GM04503 (cell line): ENCODE data around the gene MMP15.

ENCODE experiments used
- DNase-seq: peaks from one replicate; pipeline ENCODE4 v3.0.0-alpha.2; 2012; ENCODE audit warnings: low read depth

Gene MMP15

DNA sequence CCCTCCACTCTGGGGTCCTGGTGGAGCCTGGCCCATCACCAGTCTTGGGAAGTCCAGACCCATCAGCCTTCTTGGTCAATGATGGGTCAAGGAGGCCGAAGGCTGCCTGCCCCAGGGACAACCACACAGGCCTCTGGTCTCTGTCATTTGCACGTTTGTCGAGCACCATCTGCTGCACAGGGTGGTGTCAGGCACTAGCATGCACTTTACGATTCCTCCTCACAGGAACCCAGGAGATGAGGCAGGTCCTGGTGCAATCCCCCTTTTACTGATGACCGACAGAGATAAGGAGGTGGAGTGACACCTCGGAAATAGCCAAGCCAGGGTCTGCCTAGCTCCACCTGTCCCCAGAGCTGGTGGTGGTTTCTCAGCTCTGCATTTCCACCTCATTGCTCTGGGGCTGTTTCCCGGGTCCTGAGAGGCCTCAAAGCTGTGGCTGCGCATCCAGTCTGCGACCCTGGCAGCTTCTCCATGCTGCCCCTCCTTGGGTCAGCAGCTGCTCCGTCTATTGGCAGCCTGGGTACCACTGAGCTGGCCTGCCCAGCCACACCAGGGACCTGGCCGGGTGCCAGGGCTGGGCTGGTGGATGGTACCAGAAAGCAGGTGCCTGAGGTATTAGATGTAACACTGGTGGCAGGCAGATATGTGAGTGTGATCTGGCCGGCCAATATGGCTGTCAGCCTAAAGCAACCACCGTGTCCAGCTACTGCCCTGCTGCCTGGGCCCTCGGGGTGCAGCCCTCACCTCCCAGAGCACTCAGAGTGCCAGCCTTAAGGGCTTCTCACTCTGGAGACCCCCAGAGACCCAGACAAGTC is 10.0 kb downstream of the MMP15 start:
- no peak for DNase-seq

DNA sequence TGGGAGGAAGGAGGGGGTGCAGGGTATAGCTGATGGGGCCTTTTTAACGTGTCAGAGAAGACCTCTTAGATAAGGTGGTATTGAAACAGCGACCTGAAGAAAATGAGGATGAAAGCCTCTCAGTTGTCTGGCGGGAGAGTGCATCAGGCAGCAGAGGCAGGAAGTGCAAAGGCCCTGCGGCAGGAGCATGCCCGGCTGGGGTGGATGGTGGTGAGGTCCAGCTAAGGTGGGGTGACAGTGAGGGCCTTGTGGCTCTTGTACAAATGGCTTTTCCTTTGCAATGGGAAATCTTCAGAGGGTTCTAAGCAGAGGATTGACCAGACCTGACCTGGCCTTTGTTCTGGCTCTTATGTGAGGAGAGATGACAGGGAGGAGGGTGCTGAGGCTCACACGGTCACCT is 11.4 kb downstream of the MMP15 start:
- DNase-seq = no peak

DNA sequence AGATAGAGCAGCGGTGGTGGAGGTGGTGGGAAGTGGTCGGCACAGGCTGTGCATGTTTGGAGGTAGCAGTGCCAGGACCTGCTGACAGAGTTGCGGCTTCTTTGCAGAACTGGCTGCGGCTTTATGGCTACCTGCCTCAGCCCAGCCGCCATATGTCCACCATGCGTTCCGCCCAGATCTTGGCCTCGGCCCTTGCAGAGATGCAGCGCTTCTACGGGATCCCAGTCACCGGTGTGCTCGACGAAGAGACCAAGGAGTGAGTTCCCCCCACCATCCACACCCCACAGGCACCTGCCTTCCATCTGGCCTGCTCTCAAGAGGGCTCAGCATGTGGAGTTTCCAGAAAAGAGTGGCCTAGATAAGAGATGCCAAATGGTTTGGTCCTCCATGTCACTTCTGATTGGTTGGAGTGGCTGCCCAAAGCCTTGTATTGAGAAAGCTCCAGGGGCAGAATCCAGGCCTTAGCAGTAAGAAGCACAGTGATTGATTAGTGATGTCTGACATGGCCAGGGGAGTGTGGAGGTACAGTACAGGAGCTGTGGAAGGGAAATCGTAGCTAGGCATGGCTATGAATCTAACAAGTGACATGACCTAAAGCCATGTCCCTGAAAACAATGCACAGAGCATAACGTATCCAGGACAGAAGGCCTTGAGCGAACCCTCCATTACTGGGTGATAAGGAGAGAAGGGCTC is 12.0 kb downstream of the MMP15 start:
- DNase-seq = no peak

DNA sequence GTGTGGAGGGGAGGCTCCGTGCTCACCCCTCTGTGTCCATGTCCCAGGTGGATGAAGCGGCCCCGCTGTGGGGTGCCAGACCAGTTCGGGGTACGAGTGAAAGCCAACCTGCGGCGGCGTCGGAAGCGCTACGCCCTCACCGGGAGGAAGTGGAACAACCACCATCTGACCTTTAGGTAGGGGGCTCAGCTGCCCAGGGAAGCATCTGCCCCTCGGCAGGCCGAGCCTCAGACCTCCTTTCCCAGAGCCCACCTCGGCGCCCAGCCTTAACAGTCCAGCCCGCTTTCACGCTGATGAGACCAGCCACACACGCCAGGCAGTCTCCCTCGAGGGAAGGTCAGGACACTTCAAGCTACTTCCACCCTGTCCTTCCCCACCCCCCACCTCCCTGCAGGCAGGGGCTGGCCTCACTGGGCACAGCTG is 12.7 kb downstream of the MMP15 start:
- DNase-seq = no peak

DNA sequence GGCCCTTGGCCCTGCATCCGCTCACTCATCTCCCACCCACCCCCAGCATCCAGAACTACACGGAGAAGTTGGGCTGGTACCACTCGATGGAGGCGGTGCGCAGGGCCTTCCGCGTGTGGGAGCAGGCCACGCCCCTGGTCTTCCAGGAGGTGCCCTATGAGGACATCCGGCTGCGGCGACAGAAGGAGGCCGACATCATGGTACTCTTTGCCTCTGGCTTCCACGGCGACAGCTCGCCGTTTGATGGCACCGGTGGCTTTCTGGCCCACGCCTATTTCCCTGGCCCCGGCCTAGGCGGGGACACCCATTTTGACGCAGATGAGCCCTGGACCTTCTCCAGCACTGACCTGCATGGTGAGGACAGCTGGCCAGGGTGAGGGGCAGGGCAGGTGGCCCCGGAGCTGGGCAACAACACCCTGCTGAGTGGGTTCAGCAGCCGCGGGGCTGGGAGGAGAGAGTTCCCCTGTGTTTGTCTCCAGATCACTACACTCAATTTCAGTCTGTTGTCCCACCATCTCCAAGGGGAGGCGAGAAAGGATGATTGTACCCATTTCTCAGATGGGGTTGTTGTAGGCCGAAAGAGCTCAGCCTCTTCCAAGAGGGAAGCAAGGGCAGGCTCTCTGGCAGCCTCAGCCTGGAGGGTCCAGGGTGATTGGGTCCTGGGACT is 14.4 kb downstream of the MMP15 start:
- DNase-seq = no peak

DNA sequence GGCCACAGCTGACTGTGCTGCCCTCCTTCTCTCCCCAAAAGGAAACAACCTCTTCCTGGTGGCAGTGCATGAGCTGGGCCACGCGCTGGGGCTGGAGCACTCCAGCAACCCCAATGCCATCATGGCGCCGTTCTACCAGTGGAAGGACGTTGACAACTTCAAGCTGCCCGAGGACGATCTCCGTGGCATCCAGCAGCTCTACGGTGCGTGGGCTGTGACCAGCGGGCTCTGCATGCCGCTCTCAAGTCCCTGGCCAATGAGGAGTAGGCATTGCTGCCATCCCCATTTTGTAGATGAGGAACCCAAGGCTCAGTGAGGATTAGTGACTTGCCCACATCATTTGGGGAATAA is 14.9 kb downstream of the MMP15 start:
- no peak for DNase-seq

DNA sequence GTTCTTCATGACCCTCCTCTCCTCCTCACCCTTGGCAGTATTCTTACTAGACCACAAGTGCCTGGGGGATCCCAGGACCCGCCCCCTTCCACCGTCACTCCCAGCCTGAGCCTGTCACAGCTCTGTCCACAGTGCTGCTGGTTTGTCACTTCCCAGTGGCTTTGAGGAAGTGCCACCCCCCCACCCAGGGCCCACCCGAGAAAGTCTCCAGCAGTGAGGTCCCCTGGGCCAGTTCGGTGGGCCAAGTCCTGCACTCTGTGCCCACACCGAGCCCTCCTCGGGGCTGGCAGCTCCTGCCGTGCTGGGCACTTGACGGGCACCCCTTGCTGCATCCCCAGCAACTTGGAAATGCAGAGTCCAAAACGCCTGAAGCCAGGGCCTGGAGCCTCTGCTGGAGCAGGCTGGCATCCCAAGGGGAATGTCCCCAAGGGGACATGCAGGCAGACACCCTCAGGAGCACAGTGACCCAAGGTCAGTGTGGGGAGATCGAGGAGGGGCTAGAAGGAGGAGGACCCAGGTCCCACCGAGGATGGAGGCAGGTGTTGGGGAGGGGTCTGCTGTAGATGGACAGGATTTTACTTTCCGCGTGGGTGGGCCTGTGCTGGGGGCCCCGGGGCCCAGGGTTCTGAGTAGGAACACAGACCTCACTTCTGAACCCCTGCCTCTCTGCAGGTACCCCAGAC is 15.5 kb downstream of the MMP15 start:
- no peak for DNase-seq

DNA sequence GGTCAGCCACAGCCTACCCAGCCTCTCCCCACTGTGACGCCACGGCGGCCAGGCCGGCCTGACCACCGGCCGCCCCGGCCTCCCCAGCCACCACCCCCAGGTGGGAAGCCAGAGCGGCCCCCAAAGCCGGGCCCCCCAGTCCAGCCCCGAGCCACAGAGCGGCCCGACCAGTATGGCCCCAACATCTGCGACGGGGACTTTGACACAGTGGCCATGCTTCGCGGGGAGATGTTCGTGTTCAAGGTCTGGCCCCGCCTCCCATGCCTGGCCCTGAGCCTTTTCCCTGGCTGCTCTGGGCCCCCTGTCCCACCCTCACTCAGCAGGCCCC is 16.0 kb downstream of the MMP15 start:
- no peak for DNase-seq

DNA sequence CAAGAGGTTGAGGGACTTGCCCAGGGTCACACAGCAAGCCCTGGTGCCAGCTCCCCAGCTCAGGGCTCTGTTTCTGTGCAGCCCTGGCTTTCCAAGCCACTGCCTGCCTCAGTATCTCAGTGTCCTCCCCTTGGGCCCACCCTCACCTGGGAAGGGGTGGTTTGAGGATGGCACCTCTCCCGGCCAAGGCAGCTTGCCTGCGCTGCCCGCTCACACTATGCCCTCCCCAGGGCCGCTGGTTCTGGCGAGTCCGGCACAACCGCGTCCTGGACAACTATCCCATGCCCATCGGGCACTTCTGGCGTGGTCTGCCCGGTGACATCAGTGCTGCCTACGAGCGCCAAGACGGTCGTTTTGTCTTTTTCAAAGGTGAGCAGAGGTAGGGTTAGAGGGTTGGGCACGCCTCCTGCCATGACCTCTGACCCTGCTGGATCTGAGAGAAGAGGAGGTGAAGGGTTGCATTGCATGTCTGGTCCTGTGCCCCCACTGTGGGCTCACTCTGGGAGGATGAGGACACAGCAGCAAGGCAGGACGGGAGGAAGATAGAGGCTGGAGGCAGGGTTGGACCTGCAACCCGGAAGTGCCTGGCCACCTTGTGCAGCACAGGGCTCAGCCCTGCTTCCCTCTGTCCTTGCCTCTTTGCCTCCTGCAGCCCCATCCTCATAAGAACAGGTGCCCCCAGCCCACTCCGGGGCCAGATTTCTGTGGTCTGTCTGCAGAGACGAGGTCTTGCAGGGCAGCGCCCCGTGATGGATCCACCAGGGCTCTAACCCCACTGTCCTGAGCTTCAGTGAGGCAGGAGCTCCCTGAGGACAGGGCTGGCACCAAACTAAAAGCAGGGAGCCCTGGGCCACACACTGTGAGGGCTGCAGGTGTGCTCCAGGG is 16.7 kb downstream of the MMP15 start:
- DNase-seq = no peak

DNA sequence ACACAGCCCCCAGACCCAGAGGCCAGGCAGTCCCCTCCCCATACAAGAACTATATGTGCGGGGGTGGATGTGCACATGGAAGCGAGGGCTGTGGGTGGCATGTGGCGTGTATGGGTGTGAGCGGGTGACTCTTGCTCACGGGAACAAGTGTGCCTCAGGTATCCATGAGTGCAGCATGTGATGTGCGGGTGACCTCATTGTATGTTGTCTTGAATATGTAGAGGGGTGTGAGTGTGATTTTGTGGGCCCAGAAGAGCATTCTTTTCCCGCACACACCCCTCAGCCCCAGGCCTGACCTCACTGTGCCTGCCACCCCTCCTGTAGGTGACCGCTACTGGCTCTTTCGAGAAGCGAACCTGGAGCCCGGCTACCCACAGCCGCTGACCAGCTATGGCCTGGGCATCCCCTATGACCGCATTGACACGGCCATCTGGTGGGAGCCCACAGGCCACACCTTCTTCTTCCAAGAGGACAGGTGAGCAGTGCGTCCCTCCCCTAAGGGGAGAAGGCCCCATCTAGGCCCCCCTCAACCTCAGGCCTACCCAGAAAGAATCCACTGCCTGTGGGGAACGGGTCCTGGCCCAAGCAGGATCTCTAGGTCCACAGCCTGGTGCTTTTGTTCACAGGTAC is 17.4 kb downstream of the MMP15 start:
- no peak for DNase-seq

DNA sequence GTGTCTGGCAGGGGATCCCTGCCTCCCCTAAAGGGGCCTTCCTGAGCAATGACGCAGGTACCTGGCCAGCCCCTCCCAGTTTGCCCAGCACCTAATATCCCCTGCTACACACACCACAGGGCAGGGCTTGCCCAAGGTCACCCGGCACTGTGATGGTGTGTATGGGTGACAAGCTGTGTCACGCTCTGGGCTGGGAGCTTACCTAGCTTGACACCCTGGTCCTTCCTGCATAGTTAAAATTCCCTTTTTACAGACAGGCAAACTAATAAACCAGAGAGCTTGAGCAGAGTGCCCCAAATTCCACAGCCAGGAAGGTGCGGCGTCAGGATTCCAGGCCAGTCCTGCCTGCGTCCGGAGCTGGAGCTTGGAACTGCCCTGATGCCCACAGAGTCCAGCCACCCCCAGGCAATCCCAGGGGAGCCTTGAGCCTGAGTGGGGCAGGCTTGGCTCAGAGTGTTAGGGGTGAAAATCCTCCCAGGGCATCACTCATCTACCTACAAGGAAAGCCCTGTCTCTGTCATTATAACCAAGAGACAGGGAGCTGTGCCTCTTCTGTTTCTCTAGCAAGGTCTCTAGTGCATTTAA is 18.1 kb downstream of the MMP15 start:
- DNase-seq = no peak

DNA sequence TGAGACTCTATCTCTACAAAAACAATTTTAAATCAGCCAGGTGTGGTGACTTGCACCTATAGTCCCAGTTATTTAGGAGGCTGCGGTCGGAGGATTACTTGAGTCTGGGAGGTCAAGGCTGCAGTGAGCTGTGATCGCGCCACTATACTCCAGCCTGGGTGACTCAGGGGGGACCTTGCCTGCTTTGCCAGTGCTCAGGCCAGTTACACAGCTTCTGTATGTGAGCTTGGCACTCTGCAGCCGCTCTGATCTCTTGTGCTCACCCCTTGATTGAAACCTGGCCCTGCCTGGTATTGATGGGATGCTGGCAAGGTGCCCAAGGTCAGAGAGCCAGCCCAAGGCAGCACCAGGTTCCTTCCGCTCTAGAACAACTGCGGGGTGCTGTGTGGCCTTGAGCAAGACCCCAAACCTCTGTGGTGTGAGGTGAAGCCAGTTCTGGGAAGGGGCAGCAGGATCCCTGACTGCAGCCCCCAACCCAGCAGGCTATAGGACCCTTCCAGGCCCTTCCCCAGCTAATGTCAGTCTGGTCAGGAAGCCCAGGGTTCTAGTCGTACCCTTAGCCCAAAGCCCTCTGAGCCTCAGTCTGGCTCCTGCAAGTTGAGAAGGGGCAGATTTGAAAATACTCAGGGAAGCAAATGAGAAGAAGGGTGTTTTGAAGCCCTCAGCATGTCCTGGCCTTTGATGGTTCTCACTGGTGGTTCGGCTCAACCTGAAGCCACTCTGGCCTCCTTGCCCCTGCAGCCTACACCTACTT is 18.9 kb downstream of the MMP15 start:
- no peak for DNase-seq

DNA sequence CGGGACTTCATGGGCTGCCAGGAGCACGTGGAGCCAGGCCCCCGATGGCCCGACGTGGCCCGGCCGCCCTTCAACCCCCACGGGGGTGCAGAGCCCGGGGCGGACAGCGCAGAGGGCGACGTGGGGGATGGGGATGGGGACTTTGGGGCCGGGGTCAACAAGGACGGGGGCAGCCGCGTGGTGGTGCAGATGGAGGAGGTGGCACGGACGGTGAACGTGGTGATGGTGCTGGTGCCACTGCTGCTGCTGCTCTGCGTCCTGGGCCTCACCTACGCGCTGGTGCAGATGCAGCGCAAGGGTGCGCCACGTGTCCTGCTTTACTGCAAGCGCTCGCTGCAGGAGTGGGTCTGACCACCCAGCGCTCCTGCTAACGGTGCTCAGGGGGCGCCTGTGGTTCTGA is 19.5 kb downstream of the MMP15 start:
- no peak for DNase-seq

DNA sequence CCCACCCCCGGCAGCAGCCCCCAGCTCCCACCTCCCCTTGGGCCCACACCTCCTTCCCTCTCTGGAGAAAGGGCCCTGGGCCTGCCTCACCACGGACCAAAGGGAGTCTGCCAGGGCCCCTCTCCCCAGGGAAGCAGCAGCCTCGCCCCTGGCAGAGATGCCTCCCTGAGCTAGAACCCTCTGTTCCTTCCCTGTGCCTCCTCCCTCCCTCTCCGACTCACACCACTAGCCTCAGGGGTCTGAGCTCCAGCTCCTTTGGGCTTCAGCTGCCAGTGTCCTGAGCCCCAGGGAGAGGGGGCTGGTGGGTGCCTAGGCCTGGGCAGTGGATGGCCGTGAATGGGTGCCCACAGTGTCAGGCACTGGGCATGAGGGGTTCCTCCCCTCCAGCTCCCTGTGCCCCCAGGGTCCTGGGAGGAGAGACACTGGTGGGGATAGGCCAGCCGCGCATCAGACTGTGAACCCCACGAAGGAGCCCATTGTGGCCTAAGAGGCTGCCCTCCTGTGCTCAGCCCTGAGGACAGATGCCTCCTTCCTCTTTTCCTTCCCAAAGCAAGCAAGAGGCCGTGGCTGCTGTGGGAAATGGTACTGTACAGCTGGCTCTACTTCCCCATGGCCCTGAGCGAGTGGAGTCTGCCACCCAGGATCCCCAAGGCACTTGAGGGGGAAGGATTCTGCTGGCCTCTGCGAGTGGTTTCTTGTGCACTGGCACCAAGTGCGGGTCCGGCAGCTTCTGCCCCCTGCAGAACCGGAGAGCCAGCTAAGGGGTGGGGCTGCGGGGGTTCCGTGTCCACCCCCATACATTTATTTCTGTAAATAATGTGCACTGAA is 20.7 kb downstream of the MMP15 start:
- DNase-seq = no peak

DNA sequence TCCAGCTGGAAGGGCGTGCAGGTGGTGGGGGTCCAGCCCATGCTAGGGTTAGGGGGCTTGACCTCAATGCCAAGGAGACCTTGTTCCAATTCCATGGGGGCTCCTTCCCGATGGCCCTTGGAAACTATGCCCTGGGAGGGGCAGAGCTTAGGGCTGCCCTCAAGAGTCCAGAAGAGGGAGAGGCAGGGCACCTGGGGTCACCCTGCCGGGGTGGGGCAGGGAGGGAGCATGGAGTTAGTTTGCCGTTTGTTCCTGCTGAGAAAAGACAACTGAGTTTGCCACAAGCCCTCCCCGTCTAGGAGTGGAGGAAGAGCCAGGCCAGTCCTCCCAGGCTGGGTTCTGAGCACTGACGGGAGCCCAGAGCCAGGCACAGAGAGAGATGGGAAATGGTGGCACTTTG is 21.4 kb downstream of the MMP15 start:
- DNase-seq = no peak

DNA sequence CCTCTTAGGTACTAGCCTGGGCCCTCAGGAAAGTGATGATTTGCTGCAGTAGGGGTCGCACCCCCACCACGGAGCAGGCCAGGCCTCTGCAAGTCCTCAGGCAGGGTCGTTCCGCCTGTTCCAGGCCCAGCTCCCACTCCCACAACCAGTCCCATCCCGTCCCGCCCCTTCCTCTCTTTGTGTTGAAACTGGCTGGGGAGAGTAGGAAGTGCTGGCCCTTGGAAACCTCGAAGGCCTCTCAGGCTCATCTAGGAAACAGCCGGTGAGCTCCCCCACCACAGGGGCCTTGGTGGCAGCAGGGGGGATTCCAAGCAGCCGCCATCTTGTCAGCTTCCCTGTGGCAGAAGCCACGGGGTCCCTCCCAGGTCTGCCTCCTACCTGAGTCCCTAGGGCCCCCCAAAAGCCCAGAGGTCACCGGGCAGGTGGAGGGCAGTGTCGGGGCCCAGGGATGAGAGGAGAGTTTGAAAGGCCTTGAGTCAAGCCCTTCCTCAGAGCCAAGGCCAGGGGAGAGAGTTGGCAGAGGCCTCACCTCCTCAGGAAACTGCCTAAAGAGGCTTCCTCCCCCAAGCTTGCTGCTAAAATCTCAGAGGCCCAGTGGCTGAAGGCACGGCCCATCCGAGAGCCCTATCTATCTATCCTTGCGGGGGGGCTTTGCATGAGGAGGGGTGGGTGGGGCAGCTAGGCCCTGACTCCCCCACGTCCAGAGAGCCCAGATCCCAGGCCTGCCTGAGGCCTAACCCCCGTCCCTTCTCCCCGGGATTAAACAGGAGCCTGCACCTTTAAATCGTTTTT is 22.2 kb downstream of the MMP15 start:
- no peak for DNase-seq

DNA sequence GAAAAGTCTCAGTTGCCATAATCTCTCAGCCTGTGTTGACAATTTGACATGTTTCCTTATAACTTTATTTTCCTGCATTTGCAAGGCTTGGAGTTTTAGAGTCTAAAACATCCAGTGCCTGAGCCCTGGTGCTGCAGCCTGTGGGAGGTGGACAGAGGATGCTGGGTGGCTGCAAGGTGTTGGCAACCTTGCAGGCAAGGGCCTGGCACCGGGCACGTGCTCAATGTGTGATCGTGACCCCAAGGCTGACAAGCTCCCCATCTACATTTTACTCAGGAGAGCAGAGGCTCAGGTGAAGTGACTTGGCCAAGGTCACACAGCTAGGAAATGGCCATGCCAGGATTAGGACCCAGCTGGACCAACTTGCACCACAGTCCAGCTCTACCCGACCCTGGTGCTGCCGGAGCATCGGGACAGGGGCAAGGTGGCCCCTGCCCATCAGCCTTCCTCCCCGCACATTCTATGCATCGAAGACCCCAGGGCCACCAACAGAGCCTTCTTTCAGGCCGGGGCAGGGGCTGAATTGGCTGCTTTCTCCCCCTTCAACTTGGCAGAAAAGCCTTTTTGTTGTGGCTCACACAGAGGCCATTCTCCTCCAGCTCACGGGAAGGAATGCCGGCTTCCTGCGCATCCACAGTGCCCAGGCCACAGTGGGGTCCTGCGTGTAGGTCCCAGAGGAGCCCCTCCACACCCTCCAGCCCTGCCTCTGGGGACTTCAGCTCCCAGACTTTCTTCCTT is 23.1 kb downstream of the MMP15 start:
- no peak for DNase-seq
